Kidney tubule cell (primary cell): ENCODE data around the gene MFN2.
A peak's percentile ranks its signal among the peaks of the same experiment; 100 is the strongest.
"Not testable (repeated sequence)": the region's sequence is repeated elsewhere in the genome, so short reads cannot be mapped to it uniquely, and the experiment has no call there.

Experiments
- DNase-seq: peaks from one replicate; pipeline ENCODE4 v3.0.0-alpha.2; 2018; ENCODE audit warnings: low spot score

MFN2 gene

GRCh38 chr1:12022036-12022435 is 41.8 kb downstream of the MFN2 start:
- DNase-seq = no peak

- DNase-seq = no peak
These were observed 46.3 kb downstream of the MFN2 start for GRCh38 chr1:12026586-12026985.

DNA sequence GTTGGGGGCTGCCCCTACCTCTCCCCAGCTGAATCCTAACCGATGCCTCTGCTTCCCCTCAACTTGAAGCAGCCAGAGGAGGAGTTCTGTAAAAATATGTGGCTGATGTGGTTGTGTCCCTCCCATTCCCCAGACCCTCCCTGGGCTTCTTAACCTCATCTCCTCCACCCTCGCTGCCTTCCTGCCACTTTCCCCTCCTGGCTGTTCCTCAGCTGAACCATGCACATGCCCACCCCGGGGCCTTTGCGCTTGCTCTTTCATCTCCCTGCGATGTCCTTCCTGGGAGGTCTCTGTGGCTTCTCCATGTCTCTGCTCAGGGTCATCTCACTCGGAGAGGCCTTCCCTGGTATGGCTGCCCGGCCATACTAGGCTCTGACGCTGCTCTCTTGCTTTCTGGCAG is 48.0 kb downstream of the MFN2 start:
- DNase-seq = no peak

GRCh38 chr1:12028957-12029511 is 48.8 kb downstream of the MFN2 start:
- DNase-seq = no peak

DNA sequence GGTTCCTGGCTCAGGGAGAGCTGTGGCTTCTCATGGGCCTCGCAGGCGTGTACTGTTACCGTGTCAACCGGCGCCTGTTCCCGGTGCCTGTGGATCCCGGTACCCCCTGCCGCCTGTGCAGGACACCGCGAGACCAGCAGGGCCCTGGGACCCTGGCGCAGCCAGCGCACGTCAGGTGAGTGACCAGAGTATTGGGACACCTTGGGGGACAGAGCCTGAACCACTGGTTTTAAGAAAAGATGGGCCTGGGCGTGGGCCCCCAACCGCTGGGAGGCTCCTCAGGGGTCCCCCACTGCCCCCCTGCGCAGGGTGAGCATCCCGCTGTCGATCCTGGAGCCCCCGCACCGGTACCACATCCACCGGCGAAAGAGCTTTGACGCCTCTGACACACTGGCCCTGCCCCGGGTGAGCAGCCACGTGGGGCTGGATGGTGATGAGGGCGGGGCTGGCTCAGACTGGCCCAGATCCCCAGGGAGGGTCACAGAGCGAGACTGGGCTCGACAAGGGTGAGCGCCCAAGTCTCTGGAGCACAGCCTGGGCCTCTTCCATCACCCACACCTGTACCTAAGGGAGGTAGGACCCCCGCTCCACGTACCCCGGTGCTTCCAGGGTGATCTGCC is 49.6 kb downstream of the MFN2 start:
- DNase-seq = no peak

GRCh38 chr1:12031039-12031980 is 51.1 kb downstream of the MFN2 start:
- peak; percentile 27 for DNase-seq

DNA sequence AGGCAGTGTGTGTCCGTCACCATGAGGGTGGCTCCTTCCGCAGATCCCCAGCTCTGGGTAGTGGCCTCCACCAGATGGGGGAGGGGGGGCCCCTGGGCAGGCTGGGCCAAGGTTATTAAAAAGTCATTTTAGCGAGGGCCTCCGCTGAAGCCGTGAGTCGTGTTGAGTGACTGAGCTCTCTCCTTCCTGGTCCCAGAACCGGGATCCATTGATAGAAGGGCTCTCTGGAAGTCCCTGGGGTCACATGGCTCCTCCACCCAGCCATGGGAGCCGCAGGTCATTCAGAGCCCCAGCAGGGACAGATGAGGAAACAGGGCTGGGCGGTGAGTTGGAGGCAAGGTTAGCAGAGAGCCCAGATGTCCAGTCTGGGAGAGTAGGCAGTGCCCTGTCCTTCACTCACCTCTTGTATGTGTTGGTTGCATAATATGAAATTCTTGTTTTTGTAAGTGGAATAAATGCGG is 51.9 kb downstream of the MFN2 start:
- DNase-seq = no peak

GRCh38 chr1:12033441-12033840 is 53.2 kb downstream of the MFN2 start:
- not testable (repeated sequence) for DNase-seq

- DNase-seq = no peak
These were observed 54.1 kb downstream of the MFN2 start for GRCh38 chr1:12034381-12034801.

- no peak for DNase-seq
These were observed 55.1 kb downstream of the MFN2 start for GRCh38 chr1:12035312-12035711.

- no peak for DNase-seq
These were observed 57.5 kb downstream of the MFN2 start for GRCh38 chr1:12037486-12038355.

DNA sequence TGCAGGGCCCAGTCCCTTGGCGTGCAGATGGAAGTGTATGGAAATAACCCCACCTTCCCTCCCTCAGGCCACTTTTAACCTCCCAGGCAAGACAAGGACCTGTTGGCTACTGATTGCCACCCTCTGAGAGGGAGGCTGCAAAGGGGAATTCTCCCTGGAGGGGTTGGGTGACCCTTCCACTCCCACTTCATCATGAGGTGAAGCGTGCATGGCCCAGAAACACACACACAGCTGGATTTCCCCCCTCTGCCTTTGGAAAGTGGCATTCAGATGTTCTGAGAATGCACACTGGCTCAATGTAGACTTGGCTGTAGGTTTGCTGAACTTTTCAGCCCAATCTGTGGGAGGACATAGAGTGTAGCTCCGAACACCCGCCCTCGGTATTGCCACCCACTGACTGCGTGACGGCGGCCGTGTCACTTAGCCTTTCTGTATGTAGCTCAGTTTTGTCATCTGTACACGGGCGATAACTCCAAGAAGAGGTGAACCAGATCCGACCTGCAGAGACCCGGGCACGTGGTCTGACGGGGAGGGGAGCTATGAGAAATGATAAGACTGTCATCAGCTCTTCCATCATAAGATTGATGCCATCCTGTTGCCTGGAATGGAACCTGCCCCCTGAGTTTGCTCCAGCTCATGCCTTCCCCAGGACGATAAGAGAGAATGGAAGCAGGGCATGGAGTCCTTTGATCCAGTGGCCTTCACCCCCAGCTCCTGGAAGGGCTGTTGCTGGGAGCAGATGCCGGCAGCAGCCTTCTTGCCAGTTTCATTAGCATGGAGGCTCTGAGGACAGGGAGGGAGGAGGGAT is 58.3 kb downstream of the MFN2 start:
- no peak for DNase-seq

DNA sequence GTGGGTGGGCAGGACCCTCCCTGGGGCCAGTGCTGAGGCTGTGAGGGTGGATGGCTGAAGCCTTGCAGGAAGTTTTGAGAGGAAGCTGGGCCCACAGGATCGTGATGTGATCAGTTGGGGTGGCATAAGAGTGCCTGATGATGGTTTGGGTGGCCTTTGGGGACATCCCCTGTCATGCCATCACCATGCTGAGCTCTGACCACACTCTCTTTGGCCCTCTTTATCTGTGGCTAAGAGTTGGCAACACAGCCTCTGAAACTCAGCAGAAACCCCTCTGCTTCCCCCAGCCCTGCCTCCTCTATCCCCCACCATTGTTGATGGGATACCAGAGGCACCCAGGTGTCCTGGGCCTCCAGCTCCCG is 58.9 kb downstream of the MFN2 start:
- DNase-seq = no peak

GRCh38 chr1:12039824-12040456 is 59.7 kb downstream of the MFN2 start:
- not testable (repeated sequence) for DNase-seq

GRCh38 chr1:12040457-12041051 is 60.3 kb downstream of the MFN2 start:
- DNase-seq = peak; percentile 84

DNA sequence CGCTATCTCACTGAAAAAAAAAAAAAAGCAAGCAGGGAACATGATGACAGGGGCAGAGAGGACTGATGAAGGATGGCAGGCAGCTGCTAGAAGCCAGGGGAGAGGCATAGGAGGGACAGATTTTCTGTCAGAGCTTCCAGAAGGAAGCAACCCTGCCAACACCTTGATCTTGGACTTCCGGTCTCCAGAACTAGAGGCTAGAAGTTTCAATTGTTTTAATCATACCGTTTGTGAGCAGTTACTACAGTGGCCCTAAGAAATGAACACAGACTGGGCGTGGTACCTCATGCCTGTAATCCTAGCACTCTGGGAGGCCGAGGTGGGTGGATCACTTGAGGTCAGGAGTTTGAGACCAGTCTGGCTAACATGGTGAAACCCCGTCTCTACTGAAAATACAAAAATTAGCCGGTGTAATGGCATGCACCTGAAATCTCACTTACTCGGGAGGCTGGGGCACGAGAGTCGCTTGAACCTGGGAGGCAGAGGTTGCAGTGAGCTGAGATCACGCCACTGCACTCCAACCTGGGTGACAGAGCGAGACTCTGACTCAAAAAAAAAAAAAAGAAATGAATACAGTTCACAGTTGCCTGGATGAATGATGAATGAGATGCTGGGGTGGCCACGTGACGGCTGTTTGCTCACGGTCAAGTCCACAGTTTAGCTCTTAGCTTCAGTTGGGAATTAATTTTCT is 64.1 kb downstream of the MFN2 start:
- peak; percentile 65 for DNase-seq

DNA sequence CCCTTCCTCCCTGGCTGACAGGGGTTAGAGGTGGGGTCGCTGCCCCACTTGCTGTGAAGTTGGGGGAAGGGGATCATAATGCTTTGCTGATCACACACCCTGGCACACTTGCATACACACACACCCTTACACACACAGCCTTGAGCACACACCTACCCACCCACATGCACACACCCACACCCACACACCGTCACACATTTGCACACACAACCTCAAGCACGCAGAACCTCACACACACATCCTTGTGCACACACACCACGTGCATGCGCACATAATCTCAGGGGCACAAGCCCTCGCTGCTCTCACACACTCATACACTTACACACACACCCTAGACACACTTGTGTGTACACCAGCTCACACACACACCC is 66.5 kb downstream of the MFN2 start:
- no peak for DNase-seq

DNA sequence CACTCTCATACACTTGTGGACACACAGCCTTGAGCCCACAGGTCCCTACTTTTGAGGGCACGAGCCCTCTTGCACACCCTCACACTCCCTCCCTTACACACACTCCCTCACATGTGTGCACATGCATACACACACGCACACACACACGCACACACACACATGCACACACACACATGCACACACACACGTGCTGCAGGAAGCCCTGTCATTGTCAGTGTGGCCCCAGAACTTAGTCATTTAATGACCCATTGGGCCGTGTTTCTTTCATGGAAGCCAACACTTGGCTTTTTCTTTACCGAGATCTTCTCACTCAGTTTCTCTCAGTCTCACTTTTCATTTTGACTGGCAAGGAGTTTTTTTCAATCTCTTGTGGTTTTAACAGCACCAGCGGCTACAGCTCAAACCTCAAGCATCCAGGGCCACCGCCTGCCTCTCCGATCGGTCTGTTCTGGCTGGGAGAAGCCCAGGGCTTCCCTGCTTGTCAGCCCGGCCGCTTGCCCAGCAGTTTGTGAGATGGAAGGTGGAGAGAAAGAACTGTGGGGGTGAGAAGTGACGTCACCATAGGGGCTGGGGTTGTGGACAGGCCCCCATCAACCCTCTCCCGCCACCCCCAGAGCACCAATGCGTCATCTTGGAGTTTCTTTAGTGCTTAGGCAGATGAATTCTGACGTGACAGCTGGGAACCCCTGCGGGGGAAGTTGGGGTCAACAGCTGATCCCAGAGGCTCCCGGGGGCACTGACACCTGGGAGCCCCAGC is 67.1 kb downstream of the MFN2 start:
- no peak for DNase-seq

GRCh38 chr1:12048372-12048771 is 68.1 kb downstream of the MFN2 start:
- no peak for DNase-seq
